Stimulated activated CD8-positive, alpha-beta memory T cell treated with anti-CD3 and anti-CD28 coated beads, Interleukin-7, amount 100 ng/mL, for 24 hours (primary cell): ENCODE measurements around the gene MRPL27.
"Not testable (repeated sequence)": the region's sequence is repeated elsewhere in the genome, so short reads cannot be mapped to it uniquely, and the experiment has no call there.

Source experiments
- DNase-seq: peaks from one replicate; pipeline ENCODE4 v3.0.0-alpha.2; 2020; ENCODE audit warnings: low read depth

Gene MRPL27

GRCh38 chr17:50345432-50346312 lies 27.3 kb downstream of the MRPL27 start, which contains the start of gene XYLT2:
TSS of gene XYLT2 (plus strand) at chr17:50346126. CDS start at chr17:50346141, 15 bp downstream.
- DNase-seq, result peak; percentile 78

GRCh38 chr17:50344731-50345365 lies 28.1 kb downstream of the MRPL27 start:
- DNase-seq, result no peak

- DNase-seq, result no peak
Observed at GRCh38 chr17:50339381-50339780, 33.6 kb downstream of the MRPL27 start.

GRCh38 chr17:50338645-50339044 lies 34.3 kb downstream of the MRPL27 start:
- DNase-seq, result no peak

GRCh38 chr17:50337956-50338355 lies 35.0 kb downstream of the MRPL27 start:
- no peak for DNase-seq

- not testable (repeated sequence) for DNase-seq
Observed at GRCh38 chr17:50333291-50334057, 39.5 kb downstream of the MRPL27 start.

GRCh38 chr17:50332196-50332595 lies 40.8 kb downstream of the MRPL27 start:
- DNase-seq, result no peak

- no peak for DNase-seq
Observed at GRCh38 chr17:50331085-50331791, 41.7 kb downstream of the MRPL27 start.

GRCh38 chr17:50330151-50330775 lies 42.7 kb downstream of the MRPL27 start:
- no peak for DNase-seq

- DNase-seq, result no peak
Observed at GRCh38 chr17:50329716-50330115, 43.3 kb downstream of the MRPL27 start.

- DNase-seq, result no peak
Observed at GRCh38 chr17:50328363-50329325, 44.3 kb downstream of the MRPL27 start.

GRCh38 chr17:50326831-50327364 lies 46.1 kb downstream of the MRPL27 start:
- no peak for DNase-seq

GRCh38 chr17:50325906-50326305 lies 47.1 kb downstream of the MRPL27 start:
- no peak for DNase-seq

GRCh38 chr17:50323060-50323459 lies 49.9 kb downstream of the MRPL27 start:
- DNase-seq, result no peak

- no peak for DNase-seq
Observed at GRCh38 chr17:50322271-50322670, 50.7 kb downstream of the MRPL27 start.

GRCh38 chr17:50319306-50320004 lies 53.5 kb downstream of the MRPL27 start:
- no peak for DNase-seq

- no peak for DNase-seq
Observed at GRCh38 chr17:50318501-50319285, 54.3 kb downstream of the MRPL27 start.
